Kidney glomerular epithelial cell (primary cell): ENCODE results near the gene C1orf167.

Experiments used
- DNase-seq: peaks from one replicate; lab custom pipeline; 2025; lab: John Stamatoyannopoulos, UW

Gene C1orf167

GRCh38 chr1:11764519-11764918, 2.5 kb downstream of the C1orf167 start:
- DNase-seq, result no peak

- DNase-seq, result no peak
Measured at GRCh38 chr1:11765661-11766428, 3.9 kb downstream of the C1orf167 start.

- no peak for DNase-seq
Measured at GRCh38 chr1:11766429-11766776, 4.4 kb downstream of the C1orf167 start.

DNA sequence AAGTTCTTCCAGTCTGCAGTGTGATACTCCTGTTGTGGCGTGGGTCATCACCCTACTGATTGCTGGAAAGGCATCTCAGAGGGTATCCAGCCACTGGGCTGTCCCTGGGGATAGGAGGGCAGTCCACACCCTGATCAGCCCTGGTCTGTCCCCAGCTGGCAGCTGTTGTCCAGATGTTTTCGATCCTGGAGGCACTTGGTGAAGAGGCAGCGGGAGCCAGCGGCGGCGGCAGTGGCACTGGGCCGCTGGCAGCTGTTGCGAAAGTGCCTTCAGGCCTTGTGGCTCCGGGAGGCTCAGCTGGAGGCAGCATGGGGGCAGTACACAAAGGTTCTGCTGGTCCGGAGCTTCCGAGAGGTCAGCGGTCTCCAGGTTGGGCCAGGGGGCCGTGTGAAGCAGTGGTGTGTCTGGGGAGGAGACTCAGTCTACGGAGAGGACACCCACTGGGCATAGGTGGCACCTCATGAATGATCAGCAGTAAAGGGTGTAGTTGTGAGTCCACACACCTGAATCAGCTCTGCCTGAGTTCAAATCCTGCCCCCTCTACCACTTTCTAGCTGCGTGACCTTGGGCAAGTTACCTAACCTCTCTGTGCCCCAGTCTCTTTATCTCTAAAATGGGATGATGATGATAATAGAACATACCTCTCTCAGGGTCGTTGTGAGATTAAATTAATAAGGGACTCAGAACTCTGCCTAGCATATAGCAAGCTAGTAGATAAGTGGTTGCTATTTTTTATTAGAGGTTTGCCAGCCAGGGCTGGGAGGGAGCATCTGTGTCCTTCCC, 6.1 kb downstream of the C1orf167 start:
- DNase-seq, result no peak

DNA sequence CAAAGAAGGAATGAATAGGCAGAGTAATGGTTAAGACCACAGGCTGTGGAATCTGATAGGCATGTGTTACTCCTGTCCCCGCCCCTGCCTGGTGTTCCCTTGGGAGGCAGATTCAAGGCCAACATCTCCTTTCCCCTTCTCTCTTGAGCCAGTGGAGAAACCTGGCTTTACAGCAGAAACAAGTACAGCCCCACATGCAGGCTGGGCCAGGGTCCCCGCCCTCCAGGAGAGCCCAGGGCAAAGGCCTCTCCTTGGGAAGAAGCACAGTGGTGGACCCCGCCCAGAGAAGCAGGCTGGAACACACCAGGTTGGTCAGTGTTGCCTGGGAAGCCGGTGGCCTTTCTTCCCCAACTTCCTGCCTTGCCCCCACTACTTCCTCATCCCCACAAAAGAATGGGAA, 6.8 kb downstream of the C1orf167 start:
- DNase-seq, result no peak

- DNase-seq, result no peak
Measured at GRCh38 chr1:11769274-11769673, 7.3 kb downstream of the C1orf167 start.

GRCh38 chr1:11770011-11770410, 8.0 kb downstream of the C1orf167 start:
- no peak for DNase-seq

- DNase-seq, result no peak
Measured at GRCh38 chr1:11771481-11772043, 9.6 kb downstream of the C1orf167 start.

DNA sequence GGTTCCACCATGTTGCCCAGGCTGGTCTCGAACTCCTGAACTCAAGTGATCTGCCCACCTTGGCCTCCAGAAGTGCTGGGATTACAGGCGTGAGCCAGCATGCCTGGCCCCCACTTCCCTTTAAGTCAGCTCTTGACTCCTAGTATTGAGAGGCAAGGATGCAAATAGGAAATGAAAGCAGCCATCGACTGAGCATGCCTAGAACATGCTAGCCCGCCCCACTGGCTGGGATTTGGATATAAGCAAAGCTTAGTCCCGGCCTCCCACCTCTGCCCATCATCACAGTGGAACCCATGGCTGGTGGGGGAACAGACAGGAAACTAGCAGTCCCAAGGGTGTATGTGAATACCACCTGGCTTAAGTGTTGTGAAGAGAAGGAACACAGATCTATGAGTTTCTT, 10.5 kb downstream of the C1orf167 start:
- no peak for DNase-seq

GRCh38 chr1:11774753-11775152, 12.8 kb downstream of the C1orf167 start:
- no peak for DNase-seq

- DNase-seq, result no peak
Measured at GRCh38 chr1:11777658-11778322, 15.8 kb downstream of the C1orf167 start.

- DNase-seq, result no peak
Measured at GRCh38 chr1:11778336-11778735, 16.3 kb downstream of the C1orf167 start.

- no peak for DNase-seq
Measured at GRCh38 chr1:11778844-11779623, 17.0 kb downstream of the C1orf167 start.

GRCh38 chr1:11779715-11780379, 17.9 kb downstream of the C1orf167 start:
- DNase-seq, result no peak

GRCh38 chr1:11780380-11781147, 18.6 kb downstream of the C1orf167 start:
- DNase-seq, result no peak

GRCh38 chr1:11781297-11781696, 19.3 kb downstream of the C1orf167 start:
- no peak for DNase-seq

GRCh38 chr1:11782127-11782708, 20.2 kb downstream of the C1orf167 start:
- no peak for DNase-seq

- DNase-seq, result no peak
Measured at GRCh38 chr1:11783556-11783955, 21.6 kb downstream of the C1orf167 start.

GRCh38 chr1:11784256-11784992, 22.4 kb downstream of the C1orf167 start:
- no peak for DNase-seq
